ENCODE results near the gene ARHGAP4.

Gene ARHGAP4

GRCh38 chrX:153903238-153903980 is 22.7 kb downstream of the ARHGAP4 start:
- no peak for DNase-seq

DNA sequence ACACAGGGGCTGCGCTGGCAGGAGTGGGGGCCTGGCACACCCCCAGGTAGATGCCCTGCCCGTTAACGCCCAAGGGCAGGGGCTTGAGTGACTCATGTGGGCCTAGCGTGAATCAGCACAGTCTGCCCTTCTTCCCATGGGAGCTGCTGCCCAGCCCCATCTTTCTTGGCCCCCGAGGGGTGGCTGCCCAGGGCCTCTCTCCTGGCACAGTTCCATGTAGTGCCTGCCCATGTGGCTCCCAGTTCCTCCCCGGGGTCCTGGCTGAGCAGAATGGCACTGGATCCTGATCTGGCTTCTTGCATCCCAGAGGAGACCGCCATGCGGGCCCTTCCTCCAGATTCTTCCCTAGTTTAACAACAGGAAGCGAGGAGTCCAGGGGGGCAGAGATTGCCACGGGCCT is 23.7 kb downstream of the ARHGAP4 start:
- DNase-seq = no peak

- no peak for DNase-seq
Observed at GRCh38 chrX:153901753-153902140, 24.3 kb downstream of the ARHGAP4 start.

DNA sequence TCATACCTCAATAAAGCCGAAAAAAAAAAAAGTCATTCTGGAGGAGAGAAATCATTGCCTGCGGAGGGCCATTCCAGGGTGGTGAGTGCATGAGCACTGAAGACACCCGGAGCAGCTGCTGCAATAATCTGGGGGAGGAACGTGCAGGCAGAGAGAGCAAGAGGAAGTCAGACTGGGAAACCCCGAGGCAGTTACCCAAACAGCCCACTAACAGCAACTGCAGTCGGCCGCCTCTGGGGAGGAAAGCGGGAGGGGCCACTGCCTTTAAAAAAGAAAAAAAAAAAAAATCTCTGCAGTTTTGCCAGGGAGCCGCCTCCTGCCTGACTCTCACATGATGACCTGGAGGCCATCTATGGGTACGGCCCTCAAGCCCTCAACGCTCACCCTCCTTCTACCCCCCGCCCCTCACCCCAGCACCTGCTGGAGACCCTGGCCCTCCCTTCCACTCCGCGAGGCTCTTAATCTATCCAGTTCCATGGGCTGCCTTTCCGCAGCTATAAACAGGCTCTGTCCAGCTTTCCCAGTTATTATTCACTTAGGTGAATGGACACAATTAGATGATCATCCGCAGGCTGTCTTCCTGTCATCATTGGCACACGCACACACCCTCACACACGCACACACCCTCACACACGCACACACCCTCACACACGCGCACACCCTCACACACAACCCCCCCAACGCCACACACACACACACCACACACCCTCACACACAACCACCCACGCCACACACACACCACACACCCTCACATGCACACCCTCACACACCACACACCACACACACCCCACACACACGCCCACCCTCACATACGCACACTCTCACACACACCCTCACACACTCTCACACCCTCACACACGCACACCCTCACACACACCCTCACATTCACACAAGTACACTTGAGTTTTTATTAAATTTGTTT is 25.0 kb downstream of the ARHGAP4 start:
- peak; percentile 77 for DNase-seq

DNA sequence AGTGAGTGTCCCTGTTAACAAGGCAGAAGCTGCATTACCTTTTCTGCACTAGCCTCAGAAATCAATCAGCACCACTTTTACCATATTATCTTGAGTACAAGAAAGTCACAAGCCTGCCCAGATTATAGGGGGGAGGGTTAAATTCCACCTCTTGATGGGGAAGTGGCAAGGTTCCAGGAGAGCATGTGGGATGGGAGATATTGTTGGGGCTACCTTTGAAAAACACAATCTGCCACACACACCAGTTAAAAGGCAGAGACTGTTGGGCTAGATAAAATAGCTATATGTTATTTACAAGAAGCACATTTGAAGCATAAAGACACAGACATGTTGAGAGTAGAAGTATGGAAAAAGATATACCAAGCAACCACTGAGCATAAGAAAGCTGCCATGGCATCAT is 28.2 kb downstream of the ARHGAP4 start:
- no peak for DNase-seq

DNA sequence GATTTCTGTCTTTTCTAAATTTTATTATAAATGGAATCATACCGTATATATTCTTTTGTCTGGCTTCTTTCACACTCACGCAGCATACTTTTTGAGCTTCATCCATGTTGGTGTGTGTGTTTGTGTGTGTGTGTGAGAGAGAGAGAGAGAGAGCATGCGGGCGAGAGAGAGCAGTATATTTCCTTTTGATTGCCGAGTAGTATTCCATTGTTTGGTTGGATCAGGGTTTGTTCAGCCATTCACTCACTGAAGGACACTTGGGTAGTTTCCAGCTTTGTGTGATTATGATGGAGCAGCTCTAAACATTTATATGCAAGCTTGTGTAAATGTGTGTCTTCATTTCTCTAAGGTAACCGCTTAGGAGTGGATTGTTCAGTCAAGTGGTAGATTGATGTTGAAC is 36.9 kb downstream of the ARHGAP4 start:
- no peak for DNase-seq

- no peak for DNase-seq
Observed at GRCh38 chrX:153888344-153888743, 37.7 kb downstream of the ARHGAP4 start.

GRCh38 chrX:153887385-153887784 is 38.7 kb downstream of the ARHGAP4 start:
- no peak for DNase-seq

- DNase-seq = no peak
Observed at GRCh38 chrX:153886915-153887314, 39.1 kb downstream of the ARHGAP4 start.

DNA sequence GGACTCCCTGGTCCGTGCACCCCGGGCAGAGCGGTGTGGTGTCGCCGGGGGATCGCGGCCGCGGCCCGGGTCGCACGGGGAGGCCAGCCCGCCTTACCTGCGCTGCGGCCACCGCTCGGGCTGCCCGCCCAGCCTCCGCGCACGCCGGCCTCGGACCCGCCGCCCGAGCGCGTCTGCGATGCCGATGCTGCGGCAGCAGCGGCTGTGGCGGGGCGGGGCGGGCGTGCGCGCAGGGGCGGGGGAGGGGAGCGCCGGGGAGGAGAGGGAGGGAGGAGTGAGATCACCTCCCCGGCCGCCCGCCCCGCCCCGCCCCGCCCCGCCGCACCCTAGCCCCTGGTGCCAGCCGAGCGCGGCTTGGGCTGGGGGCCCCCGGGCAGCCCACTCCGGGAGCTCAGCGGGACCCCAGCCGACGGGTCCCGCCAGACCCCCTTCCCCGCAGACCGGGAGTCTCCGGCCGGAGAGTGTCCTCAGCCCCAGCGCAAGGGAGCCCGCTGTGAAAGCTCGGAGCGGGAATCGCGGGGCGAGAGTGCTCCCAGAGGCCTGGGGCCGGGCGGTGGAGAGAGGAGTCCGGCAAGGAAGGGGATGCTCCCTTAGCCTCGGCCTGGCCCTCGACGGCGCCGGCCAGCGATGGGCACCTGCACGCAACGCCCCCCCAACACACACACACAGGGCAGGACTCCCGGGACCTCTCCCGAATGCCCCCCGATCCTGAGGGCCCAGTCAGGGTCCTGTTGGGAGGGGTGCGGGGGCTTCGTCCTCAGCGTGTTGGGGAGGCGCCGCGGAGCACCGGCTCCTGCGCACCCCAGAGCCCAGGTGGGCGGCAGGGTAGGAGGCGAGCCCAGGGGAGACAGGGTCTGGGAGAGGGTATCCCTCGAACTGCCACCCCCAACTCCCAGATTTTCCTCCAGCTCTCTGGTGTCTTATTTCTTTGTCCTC is 39.8 kb downstream of the ARHGAP4 start, which contains the start of gene L1CAM:
Gene L1CAM (minus strand): TSS at position 206 of the 936 bp plus-strand sequence. CDS start 10,337 bp downstream, outside the sequence.
- DNase-seq = no peak

DNA sequence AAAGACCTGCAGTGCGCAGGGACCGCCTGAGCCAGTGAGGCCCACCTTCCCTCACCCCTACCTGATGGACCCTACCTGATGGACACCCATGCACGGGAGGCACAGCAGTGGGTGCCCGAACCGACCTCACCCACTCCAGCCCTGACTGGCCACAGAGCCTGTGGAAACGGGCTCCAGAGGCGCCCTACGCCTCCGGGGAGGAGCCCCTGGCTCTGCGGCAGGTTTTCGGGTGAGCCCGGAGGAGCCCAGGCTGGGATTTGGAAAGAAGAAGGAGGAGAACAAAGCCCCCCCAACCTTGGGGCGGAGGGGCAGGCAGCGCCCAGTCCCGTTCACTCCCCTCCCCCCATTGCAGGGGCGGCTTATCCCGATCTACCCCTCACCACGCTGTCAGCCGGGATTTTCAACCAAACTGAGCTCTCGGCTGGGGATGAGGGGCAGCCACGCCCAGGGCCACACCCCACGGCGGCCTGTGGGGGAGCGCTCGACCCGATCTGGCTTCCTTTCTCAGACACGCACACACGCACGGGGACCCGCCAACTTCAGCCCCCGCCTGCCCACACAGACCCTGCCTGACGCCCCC is 40.8 kb downstream of the ARHGAP4 start:
- no peak for DNase-seq

- peak; percentile 79 for DNase-seq
Observed at GRCh38 chrX:153884590-153884989, 41.5 kb downstream of the ARHGAP4 start.

- no peak for DNase-seq
Observed at GRCh38 chrX:153884136-153884535, 41.9 kb downstream of the ARHGAP4 start.

DNA sequence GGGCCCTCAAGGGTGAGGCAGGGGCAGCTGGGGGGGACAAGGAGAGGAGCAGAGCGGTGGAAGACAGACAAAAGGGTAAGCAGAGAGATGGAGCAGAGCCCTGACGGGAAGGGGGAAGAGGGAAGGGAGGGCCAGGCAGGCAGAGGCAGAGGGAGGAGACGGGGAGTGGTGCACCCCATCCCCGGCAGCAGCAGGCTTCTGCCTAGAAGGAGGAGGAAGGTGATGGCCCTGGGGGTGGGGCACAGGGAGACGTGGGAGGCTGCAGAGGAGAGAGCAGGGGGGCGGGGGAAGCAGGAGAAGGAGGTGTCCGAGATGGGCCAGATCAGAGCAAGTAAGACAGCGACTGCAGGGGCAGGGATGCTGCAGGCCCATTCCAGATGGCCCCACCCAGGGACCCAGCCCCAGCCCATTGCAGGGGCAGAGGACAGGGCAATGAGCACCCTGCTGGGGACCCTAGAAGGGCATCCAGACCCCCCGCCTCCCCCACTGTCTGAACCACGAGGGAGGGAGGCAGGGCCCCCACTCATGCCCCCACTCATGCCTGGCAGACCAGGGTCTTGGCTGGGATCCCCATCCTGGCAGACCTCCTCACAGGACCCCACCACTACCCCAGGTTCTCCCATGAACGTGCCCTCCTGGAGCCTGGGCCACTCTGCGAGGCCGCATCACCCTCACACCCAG is 42.8 kb downstream of the ARHGAP4 start:
- no peak for DNase-seq

GRCh38 chrX:153882557-153882956 is 43.5 kb downstream of the ARHGAP4 start:
- no peak for DNase-seq

DNA sequence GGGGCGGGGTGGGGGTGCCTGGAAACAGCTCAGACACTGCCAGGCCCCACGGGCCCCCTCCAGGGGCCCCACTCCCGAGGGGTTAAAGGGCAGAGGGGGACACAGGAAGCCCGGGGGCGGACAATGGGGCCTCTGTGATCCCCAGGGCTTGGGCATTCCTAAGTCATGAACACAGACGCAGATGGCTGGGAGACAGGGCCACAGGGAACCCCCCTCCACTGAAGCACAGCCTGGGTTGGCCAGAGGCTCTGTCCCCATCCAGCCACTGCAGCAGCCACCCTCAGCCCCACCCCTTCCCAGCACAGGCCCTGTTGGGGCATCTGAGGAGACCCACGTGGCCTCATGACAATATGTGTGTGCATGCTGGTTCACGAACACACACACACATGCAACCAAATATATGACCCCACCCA is 44.0 kb downstream of the ARHGAP4 start:
- no peak for DNase-seq

DNA sequence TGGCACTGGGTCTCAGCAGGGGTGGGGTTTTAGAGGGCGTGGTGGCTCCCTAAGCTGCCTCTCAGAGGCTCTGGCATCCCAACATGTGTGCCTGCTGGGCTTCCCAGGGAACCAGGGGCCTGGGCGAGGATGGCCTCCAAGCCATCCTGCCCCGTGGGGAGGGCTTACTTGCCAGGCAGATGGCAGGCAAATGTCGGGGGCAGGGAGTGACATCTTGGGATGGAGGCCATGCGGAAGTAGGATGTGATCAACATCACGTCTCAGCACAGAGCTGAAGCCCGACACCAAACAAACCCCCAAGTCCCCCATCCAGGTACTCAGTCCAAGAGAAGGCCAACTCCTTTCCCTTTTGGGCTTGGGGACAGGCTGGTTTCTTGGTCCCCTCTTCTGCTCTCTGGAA is 44.8 kb downstream of the ARHGAP4 start:
- no peak for DNase-seq

- no peak for DNase-seq
Observed at GRCh38 chrX:153880440-153880815, 45.6 kb downstream of the ARHGAP4 start.

- no peak for DNase-seq
Observed at GRCh38 chrX:153879741-153880439, 46.2 kb downstream of the ARHGAP4 start.

DNA sequence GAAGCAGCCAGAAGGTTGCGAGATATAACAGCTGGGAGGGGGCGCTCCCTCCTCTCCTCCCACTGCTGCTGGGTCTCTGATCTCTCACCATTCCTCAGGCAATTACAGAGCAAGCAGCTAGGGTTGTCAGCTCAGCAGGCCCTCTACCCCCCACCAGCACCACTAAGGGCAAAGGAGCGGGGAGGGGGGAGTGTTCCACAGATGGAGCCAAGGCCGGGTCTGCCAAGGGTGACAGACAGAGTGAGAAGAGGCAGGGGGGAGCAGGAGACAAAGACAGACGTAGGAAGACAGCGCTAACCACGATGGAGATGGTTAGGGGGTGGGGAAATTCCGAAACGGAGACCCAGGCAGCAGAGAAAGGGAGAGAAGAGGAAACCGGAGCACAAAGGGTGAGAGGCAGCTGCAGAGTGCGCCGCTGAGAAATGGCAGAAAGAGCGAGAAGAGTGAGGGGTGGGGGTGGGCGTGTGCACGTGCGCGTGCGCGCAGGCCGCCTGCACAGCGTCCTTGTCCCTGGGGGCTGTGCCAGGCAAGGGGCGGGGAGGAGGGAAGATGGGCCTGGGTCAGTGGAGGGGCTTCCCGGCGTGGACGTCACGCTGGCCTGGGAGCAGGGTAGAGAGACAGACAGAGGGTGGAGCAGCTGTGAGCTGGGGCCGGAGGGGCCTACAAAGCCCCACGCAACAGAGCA is 47.0 kb downstream of the ARHGAP4 start:
- no peak for DNase-seq

- DNase-seq = no peak
Observed at GRCh38 chrX:153878345-153878744, 47.7 kb downstream of the ARHGAP4 start.

Measured in 8988T (cell line).